ENCODE data around the gene CNTN4. TPM values are rescaled to one million over a fixed set of nuclear protein-coding genes. Genes with fewer than 3 reads are reported as not detected.

CNTN4 gene
- total RNA-seq, 1 experiment from 2014 or later, result 1.6 TPM

DNA sequence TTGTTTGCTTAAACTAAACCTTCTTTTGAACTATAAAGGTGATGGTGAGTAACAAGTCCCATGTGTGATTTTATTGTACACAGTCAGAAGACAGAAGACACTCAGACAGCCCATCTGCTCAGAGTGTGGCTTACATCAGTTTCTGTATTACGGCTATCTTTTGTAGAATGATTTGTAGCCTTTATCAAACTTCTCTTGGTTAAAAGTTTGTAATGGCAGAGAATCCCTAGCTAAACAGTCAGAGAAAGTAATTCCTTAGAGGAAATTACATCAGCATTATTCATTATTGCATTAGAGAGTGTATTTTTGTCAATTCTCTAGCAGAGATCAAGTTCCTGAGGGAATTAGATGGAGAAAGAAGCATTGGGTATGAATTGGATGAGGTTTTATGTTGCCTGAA lies 500.8 kb downstream of the CNTN4 start:
- H3K4me1 ChIP-seq (ENCODE audit: insufficient read depth, low read length), result no peaks in the 10 kb centered on the region
- no peak overlapping the region for H2BK120ac ChIP-seq (ENCODE audit: low read depth, low read length, poor library complexity, severe bottlenecking)
- H3K4ac ChIP-seq (ENCODE audit: low read depth, low read length), result no peak overlapping the region
- H3K79me2 ChIP-seq (ENCODE audit: insufficient read depth, low read length), result no peaks in the 10 kb centered on the region
- DNase-seq, result no peak
- H3K4me2 ChIP-seq (ENCODE audit: insufficient read depth, insufficient read length, low read length), result no peak overlapping the region
- no CpG with 5 or more reads among the region's 1 CpG for WGBS (ENCODE audit: extremely low coverage, insufficient read length, low lambda C conversion rate)
- H3K9me3 ChIP-seq (ENCODE audit: control insufficient read depth, low read depth, low read length), result no peaks in the 10 kb centered on the region
- no peaks in the 10 kb centered on the region for H3K27me3 ChIP-seq (ENCODE audit: insufficient read depth, low read length)
- Mint-ChIP-seq H3K27me3 (ENCODE audit: low read depth) (no peaks in the 10 kb centered on the region), H3K27ac (no peak overlapping the region; a peak in 1 of 7 replicates), H3K9me3 (peaks cover 0 to 2% of the 10 kb centered on the region in 2 experiments; a peak in 1 of 5 replicates), H3K36me3 (ENCODE audit: insufficient read depth in 1 of 3, low read depth in 3 of 3) (no peaks in the 10 kb centered on the region), H3K4me1 (peaks cover 3 to 9% of the 10 kb centered on the region in 2 experiments; a peak in 2 of 4 replicates), H3K4me3 (no peak overlapping the region)
- no peaks in the 10 kb centered on the region for H4K20me1 ChIP-seq (ENCODE audit: control insufficient read depth, insufficient read depth, insufficient read length)
- no peak overlapping the region for H3K14ac ChIP-seq (ENCODE audit: insufficient read depth, low read length)
- no peak overlapping the region for H4K91ac ChIP-seq (ENCODE audit: insufficient read length, low read depth, low read length)
- H2BK15ac ChIP-seq (ENCODE audit: low read depth, low read length), result no peak overlapping the region
- no peak overlapping the region for H3K9ac ChIP-seq (ENCODE audit: extremely low read depth, insufficient read length, low read length)
- no peak overlapping the region for H4K5ac ChIP-seq (ENCODE audit: insufficient read length, low read depth, low read length)
- H3K56ac ChIP-seq (ENCODE audit: insufficient read length, low read depth, low read length), result no peak overlapping the region
- H3K23ac ChIP-seq (ENCODE audit: insufficient read length, low read depth, low read length), result no peak overlapping the region
- H3K79me1 ChIP-seq (ENCODE audit: insufficient read depth, low read depth, low read length, poor library complexity, severe bottlenecking), result no peaks in the 10 kb centered on the region
- H2AK5ac ChIP-seq (ENCODE audit: insufficient read length, low read length), result no peak overlapping the region
- TF ChIP-seq, protein P1, sequence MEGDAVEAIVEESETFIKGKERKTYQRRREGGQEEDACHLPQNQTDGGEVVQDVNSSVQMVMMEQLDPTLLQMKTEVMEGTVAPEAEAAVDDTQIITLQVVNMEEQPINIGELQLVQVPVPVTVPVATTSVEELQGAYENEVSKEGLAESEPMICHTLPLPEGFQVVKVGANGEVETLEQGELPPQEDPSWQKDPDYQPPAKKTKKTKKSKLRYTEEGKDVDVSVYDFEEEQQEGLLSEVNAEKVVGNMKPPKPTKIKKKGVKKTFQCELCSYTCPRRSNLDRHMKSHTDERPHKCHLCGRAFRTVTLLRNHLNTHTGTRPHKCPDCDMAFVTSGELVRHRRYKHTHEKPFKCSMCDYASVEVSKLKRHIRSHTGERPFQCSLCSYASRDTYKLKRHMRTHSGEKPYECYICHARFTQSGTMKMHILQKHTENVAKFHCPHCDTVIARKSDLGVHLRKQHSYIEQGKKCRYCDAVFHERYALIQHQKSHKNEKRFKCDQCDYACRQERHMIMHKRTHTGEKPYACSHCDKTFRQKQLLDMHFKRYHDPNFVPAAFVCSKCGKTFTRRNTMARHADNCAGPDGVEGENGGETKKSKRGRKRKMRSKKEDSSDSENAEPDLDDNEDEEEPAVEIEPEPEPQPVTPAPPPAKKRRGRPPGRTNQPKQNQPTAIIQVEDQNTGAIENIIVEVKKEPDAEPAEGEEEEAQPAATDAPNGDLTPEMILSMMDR (conservative IDR thresholded peaks at IDR 0.05), result no peak
- no peak overlapping the region for H3T11ph ChIP-seq (ENCODE audit: low read length)
- H3K23me2 ChIP-seq (ENCODE audit: insufficient read length, low read depth, low read length, poor library complexity, severe bottlenecking), result no peaks in the 10 kb centered on the region
- H2BK20ac ChIP-seq (ENCODE audit: low read depth, low read length, poor library complexity, severe bottlenecking), result no peak overlapping the region
- H3K27ac ChIP-seq (ENCODE audit: insufficient read length, low read depth, low read length), result no peak overlapping the region
- H3K18ac ChIP-seq (ENCODE audit: insufficient read length, low read depth, low read length), result no peak overlapping the region
- H2BK12ac ChIP-seq (ENCODE audit: insufficient read length, low read depth, low read length), result no peak overlapping the region
- no peak overlapping the region for H2AFZ ChIP-seq (ENCODE audit: low read length)
- H2BK5ac ChIP-seq (ENCODE audit: insufficient read length, low read length), result no peak overlapping the region
- no peak overlapping the region for H4K8ac ChIP-seq (replicated peaks; ENCODE audit: insufficient read length, low read depth, low read length)

All from H9 (cell line).